ENCODE measurements around the gene IKBKG. TPM values are rescaled to one million over a fixed set of nuclear protein-coding genes. Genes with fewer than 3 reads are reported as not detected.
A peak's percentile ranks its signal among the peaks of the same experiment; 100 is the strongest.

IKBKG gene
- total RNA-seq, 2 experiments from 2014 or later, result 32.7 to 33.0 TPM

- H3K27ac Mint-ChIP-seq, result peak overlapping the region; percentile 73
- H3K4me3 Mint-ChIP-seq, result peak overlapping the region; percentile 32
- peaks cover 27% of the 10 kb centered on the region for H3K36me3 Mint-ChIP-seq (ENCODE audit: low read depth)
- ChIA-PET CTCF (no interaction called here), POLR2A (no interaction called here)
- H3K4me1 Mint-ChIP-seq, result peaks cover 34% of the 10 kb centered on the region
- H3K27me3 Mint-ChIP-seq, result no peaks in the 10 kb centered on the region
- intact Hi-C loops (cut with DNase I, micrococcal nuclease), result no loop called here
- no peak for ATAC-seq
- no peaks in the 10 kb centered on the region for H3K9me3 Mint-ChIP-seq (ENCODE audit: low read depth)
- no peak for DNase-seq
Observed at GRCh38 chrX:154513716-154514115, 33.7 kb upstream of the IKBKG start.

- DNase-seq (peak; percentile 34), ATAC-seq (no peak)
- peak overlapping the region; percentile 78 for H3K27ac Mint-ChIP-seq
- peaks cover 34% of the 10 kb centered on the region for H3K4me1 Mint-ChIP-seq
- CTCF ChIA-PET, result no interaction called here
- H3K27me3 Mint-ChIP-seq, result no peaks in the 10 kb centered on the region
- no peaks in the 10 kb centered on the region for H3K9me3 Mint-ChIP-seq (ENCODE audit: low read depth)
- H3K36me3 Mint-ChIP-seq (ENCODE audit: low read depth), result peaks cover 15% of the 10 kb centered on the region
- intact Hi-C loops (cut with DNase I, micrococcal nuclease), result no loop called here
- H3K4me3 Mint-ChIP-seq, result peak overlapping the region; percentile 81
- POLR2A ChIA-PET, result interaction anchor here (0.6 kb wide), 1 partner anchor 11 kb away, joined by 3 read pairs; no protein-coding TSS in a partner anchor
Observed at GRCh38 chrX:154515090-154515965, 32.1 kb upstream of the IKBKG start.

- ChIA-PET CTCF (interaction anchor here (1.5 kb wide), 1 partner anchor 11 kb away, joined by 5 read pairs; no protein-coding TSS in a partner anchor), POLR2A (no interaction called here)
- Mint-ChIP-seq H3K27me3 (no peaks in the 10 kb centered on the region), H3K36me3 (ENCODE audit: low read depth) (peaks cover 8% of the 10 kb centered on the region), H3K4me3 (peak within 1 kb of the TSS; percentile 81), H3K27ac (peak within 1 kb of the TSS; percentile 90), H3K9me3 (ENCODE audit: low read depth) (no peaks in the 10 kb centered on the region), H3K4me1 (peaks cover 30% of the 10 kb centered on the region)
- ATAC-seq, result peak; percentile 98
- DNase-seq, result peak; percentile 97
- intact Hi-C loops (cut with DNase I, micrococcal nuclease), result loop anchor here (1.0 to 2.0 kb wide), 14 partner anchors 26 to 722 kb away; partner anchors contain the start of genes IKBKG (in 2 of the 2), LAGE3 (in 2 of the 2), DKC1 (in 1 of the 2) and G6PD (in 1 of the 2)
Observed at GRCh38 chrX:154515966-154516655, 31.3 kb upstream of the IKBKG start, which contains the start of gene FAM3A. FAM3A (minus strand) TSS chrX:154516232; CDS start chrX:154515772, 460 bp downstream.

GRCh38 chrX:154516656-154517100, 30.7 kb upstream of the IKBKG start:
- H3K4me3 Mint-ChIP-seq, result peak overlapping the region; percentile 81
- H3K36me3 Mint-ChIP-seq (ENCODE audit: low read depth), result peaks cover 8% of the 10 kb centered on the region
- no peaks in the 10 kb centered on the region for H3K9me3 Mint-ChIP-seq (ENCODE audit: low read depth)
- H3K27me3 Mint-ChIP-seq, result no peaks in the 10 kb centered on the region
- H3K27ac Mint-ChIP-seq, result peak overlapping the region; percentile 90
- POLR2A ChIA-PET, result interaction anchor here (1.3 kb wide), 1 partner anchor 30 kb away, joined by 4 read pairs; the partner anchor contains the start of genes G6PD and IKBKG
- intact Hi-C loops (cut with DNase I, micrococcal nuclease), result loop anchor here (1.0 to 2.0 kb wide), 15 partner anchors 11 to 722 kb away; partner anchors contain the start of genes IKBKG (in 2 of the 2), LAGE3 (in 2 of the 2), DKC1 (in 1 of the 2) and G6PD (in 1 of the 2)
- CTCF ChIA-PET, result interaction anchor here (0.6 to 1.5 kb wide), 2 partner anchors 10 to 548 kb away, joined by 3 to 5 read pairs; no protein-coding TSS in a partner anchor
- ATAC-seq, result peak; percentile 1
- peak; percentile 16 for DNase-seq
- H3K4me1 Mint-ChIP-seq, result peaks cover 26% of the 10 kb centered on the region

GRCh38 chrX:154517101-154517781, 30.2 kb upstream of the IKBKG start:
- no peak for ATAC-seq
- intact Hi-C loops (cut with DNase I, micrococcal nuclease), result loop anchor here (1.0 to 2.0 kb wide), 3 partner anchors 10 to 80 kb away; partner anchors contain the start of genes G6PD (in 1 of the 2), GDI1 (in 1 of the 2) and IKBKG (in 1 of the 2)
- ChIA-PET CTCF (interaction anchor here (0.6 to 1.5 kb wide), 3 partner anchors 9 to 548 kb away, joined by 3 to 5 read pairs (median 3); no protein-coding TSS in a partner anchor), POLR2A (interaction anchor here (1.3 kb wide), 1 partner anchor 30 kb away, joined by 4 read pairs; the partner anchor contains the start of genes G6PD and IKBKG)
- H3K4me3 Mint-ChIP-seq, result peak overlapping the region; percentile 81
- no peaks in the 10 kb centered on the region for H3K9me3 Mint-ChIP-seq (ENCODE audit: low read depth)
- no peak for DNase-seq
- peak overlapping the region; percentile 90 for H3K27ac Mint-ChIP-seq
- peaks cover 23% of the 10 kb centered on the region for H3K4me1 Mint-ChIP-seq
- no peaks in the 10 kb centered on the region for H3K27me3 Mint-ChIP-seq
- H3K36me3 Mint-ChIP-seq (ENCODE audit: low read depth), result peaks cover 8% of the 10 kb centered on the region

DNA sequence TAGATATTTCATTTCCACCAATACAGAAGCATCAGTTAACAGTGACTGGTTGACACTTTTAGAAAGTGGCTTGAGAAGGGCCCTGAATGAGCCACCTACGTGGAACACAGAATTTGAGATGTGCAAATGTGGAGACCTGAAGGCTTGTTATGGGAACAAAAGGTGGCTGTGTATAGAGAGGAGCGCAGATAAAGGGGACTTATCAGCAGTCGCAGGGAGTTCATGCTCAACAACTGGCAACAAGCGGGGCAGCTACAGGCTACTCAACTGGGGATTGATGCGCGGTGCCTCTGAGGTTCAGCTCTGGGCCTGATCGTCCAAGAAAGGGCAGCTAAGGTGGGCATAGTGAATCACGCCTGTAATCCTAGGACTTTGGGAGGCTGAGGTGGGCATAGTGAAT, 28.0 kb upstream of the IKBKG start:
- Mint-ChIP-seq H3K4me1 (peaks cover 10% of the 10 kb centered on the region), H3K4me3 (no peak overlapping the region), H3K36me3 (ENCODE audit: low read depth) (peaks cover 4% of the 10 kb centered on the region), H3K9me3 (ENCODE audit: low read depth) (no peaks in the 10 kb centered on the region), H3K27me3 (no peaks in the 10 kb centered on the region), H3K27ac (no peak overlapping the region)
- ChIA-PET POLR2A (no interaction called here), CTCF (no interaction called here)
- intact Hi-C loops (cut with DNase I, micrococcal nuclease), result no loop called here
- DNase-seq, result no peak
- no peak for ATAC-seq

DNA sequence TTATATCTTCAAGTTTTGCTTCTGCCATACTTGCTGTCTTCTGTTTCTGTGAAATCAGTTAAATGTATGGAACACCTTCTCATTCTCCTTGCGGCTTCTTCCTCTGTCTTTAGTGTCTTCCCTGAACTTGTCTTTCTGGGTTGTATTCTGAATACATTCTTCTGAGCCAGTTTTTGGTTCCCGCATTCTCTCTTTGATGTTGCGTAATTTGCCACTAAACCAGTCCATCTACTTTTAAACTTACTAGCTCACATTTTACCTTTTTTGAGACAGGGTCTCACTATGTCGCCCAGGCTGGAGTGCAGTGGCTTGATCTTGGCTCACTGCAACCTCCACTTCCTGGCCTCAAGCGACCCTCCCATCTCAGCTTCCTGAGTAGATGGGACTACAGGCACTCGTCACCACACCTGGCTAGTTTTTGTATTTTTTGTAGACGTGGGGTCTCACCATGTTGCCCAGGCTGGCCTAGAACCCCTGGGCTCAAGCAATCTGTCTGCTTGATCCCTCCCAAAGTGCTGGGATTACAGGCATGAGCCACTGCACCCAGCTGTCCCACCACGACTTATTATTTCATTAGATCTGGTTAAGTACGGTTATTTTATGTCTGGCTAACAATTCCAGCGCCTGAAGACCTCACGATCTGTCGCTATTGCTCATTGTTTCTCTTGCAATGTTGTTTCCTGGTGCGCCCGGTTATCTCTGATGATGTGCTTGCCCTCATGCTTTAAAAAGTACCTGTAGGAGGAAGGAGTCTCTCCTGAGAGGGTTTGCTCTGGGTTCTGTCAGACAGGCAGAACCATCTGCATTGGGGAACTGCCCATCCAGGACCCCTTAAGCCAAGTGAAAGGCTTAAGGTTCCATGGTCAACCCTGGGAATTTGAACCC, 21.6 kb upstream of the IKBKG start:
- Mint-ChIP-seq H3K27ac (peak overlapping the region; percentile 55), H3K9me3 (ENCODE audit: low read depth) (no peaks in the 10 kb centered on the region), H3K4me1 (peaks cover 18% of the 10 kb centered on the region), H3K4me3 (no peak overlapping the region), H3K27me3 (no peaks in the 10 kb centered on the region), H3K36me3 (ENCODE audit: low read depth) (no peaks in the 10 kb centered on the region)
- CTCF ChIA-PET, result no interaction called here
- no peak for DNase-seq
- POLR2A ChIA-PET, result no interaction called here
- intact Hi-C loops (cut with DNase I, micrococcal nuclease), result loop anchor here in 1 of 2 experiments (5.0 kb wide), 1 partner anchor 759 kb away; no protein-coding TSS in a partner anchor
- ATAC-seq, result no peak

DNA sequence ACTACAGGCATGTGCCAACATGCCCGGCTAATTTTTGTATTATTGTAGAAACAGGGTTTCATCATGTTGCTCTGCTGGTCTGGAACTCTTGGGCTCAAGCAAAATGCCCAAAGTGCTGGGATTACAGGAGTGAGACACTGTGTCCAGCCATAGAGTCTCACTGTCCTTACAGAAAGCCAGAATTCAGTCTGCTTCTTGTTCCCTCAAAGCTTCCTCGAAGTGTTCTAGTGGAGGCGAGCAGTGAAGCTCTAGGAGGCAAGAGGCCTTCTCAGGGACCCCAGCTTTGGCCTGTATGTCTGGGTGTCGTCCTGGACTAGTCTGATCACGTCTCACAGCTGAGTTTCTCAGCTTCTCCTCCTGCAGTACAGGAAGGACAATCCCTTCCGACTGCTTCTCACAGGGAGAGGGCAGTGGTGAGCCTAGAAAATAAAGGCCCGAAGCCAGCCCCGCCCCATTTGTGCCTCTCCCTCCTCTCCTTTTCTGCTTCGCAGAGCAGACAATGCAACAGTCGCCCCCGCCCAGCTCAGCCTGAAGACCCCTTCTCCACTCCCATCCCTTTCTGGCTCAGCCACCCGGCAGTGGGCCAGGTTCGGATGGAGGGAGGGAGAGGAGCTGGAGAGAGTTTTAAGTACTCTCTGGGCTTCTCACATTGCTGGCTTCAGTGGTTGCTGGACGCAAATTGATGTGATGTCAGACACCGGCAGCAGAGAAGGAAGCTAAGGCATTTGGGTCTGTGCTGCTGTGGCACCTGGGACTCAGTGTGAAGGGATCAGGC, 20.3 kb upstream of the IKBKG start:
- intact Hi-C loops (cut with DNase I, micrococcal nuclease), result loop anchor here (1.0 to 5.0 kb wide), 2 partner anchors 10 to 760 kb away; no protein-coding TSS in a partner anchor
- H3K4me1 Mint-ChIP-seq, result peaks cover 18% of the 10 kb centered on the region
- POLR2A ChIA-PET, result interaction anchor here (0.6 kb wide), 1 partner anchor 712 kb away, joined by 5 read pairs; no protein-coding TSS in a partner anchor
- CTCF ChIA-PET, result interaction anchor here (0.6 to 1.4 kb wide), 8 partner anchors 10 to 485 kb away, joined by 3 to 8 read pairs (median 3); partner anchors contain the start of gene SLC10A3
- no peak overlapping the region for H3K4me3 Mint-ChIP-seq
- H3K27ac Mint-ChIP-seq, result no peak overlapping the region
- no peaks in the 10 kb centered on the region for H3K36me3 Mint-ChIP-seq (ENCODE audit: low read depth)
- DNase-seq (peak; percentile 81), ATAC-seq (peak; percentile 98)
- H3K9me3 Mint-ChIP-seq (ENCODE audit: low read depth), result no peaks in the 10 kb centered on the region
- H3K27me3 Mint-ChIP-seq, result no peaks in the 10 kb centered on the region

GRCh38 chrX:154529206-154529612, 18.2 kb upstream of the IKBKG start:
- DNase-seq, result no peak
- H3K27ac Mint-ChIP-seq, result no peak overlapping the region
- peaks cover 18% of the 10 kb centered on the region for H3K4me1 Mint-ChIP-seq
- ChIA-PET POLR2A (no interaction called here), CTCF (interaction anchor here (0.6 kb wide), 1 partner anchor 70 kb away, joined by 3 read pairs; no protein-coding TSS in a partner anchor)
- H3K9me3 Mint-ChIP-seq (ENCODE audit: low read depth), result no peaks in the 10 kb centered on the region
- H3K4me3 Mint-ChIP-seq, result no peak overlapping the region
- peaks cover 3% of the 10 kb centered on the region for H3K36me3 Mint-ChIP-seq (ENCODE audit: low read depth)
- H3K27me3 Mint-ChIP-seq, result no peaks in the 10 kb centered on the region
- ATAC-seq, result no peak
- intact Hi-C loops (cut with DNase I, micrococcal nuclease), result loop anchor here in 1 of 2 experiments (5.0 kb wide), 1 partner anchor 762 kb away; no protein-coding TSS in a partner anchor

All from activated CD4-positive, alpha-beta T cell treated with anti-CD3 and anti-CD28 coated beads for 36 hours (primary cell).